LNCaP clone FGC (cell line): ENCODE data around the gene CSRP1.

Source experiments
- DNase-seq: peaks from one replicate; pipeline ENCODE4 v3.0.0-alpha.2; 2011; ENCODE audit warnings: low read depth
- H3K4me3 ChIP-seq: 2 replicates; pipeline ENCODE4 v1.5.1; 2011; ENCODE audit warnings: mild to moderate bottlenecking, low read depth, low read length, control low read depth
- TF ChIP-seq, protein P1 (sequence below): IDR thresholded peaks from 2 replicates; pipeline ENCODE4 v1.5.1; 2012; ENCODE audit warnings: mild to moderate bottlenecking; ENCODE audit not compliant: control insufficient read depth, insufficient read depth; ENCODE audit errors: extremely low read depth

CSRP1 gene

DNA sequence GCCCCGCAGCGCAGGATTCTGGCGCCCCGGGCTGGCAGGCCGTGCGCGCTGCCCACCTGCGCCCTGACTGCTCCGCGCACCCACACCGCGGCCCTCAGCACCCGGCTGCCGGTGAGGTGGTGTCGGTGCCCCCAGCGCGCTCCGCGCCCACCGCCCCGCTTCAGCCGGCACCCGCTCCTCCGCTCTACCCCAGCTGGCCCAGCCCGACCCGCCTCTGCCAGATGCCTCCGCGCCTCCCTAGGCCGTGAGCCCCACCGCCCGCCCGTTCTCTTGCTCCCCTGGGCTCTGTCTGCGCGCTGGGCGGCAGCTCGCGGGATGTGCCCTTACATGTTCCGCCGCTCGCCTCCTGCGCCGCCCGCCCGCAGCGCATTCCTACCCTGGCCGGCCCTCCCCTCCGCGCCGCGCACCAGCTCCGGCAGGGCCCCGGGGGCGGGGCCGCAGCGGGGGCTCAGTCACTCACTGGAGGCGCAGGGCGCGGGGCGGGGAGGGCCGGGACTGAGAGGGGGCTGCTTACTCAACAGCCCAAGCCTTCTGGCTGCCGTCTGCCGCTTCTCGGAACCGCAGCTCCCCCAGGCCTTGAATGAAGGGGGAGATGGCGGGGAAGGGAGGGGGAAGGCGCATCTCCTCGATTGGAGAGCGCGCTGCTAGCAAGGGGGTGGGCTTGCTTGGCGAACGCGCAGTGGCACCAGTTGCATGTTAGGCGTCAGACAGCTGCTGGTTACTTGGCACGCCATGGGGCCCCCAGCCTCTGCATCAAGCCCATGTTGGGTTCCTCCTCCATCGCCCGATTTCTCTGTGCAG lies 37.9 kb downstream of the CSRP1 start, which contains the start of gene PHLDA3:
TSS of gene PHLDA3 (minus strand) at position 345 of the 801 bp plus-strand sequence. CDS start 402 bp downstream, outside the sequence.
- no peak for DNase-seq
- TF ChIP-seq, protein P1, sequence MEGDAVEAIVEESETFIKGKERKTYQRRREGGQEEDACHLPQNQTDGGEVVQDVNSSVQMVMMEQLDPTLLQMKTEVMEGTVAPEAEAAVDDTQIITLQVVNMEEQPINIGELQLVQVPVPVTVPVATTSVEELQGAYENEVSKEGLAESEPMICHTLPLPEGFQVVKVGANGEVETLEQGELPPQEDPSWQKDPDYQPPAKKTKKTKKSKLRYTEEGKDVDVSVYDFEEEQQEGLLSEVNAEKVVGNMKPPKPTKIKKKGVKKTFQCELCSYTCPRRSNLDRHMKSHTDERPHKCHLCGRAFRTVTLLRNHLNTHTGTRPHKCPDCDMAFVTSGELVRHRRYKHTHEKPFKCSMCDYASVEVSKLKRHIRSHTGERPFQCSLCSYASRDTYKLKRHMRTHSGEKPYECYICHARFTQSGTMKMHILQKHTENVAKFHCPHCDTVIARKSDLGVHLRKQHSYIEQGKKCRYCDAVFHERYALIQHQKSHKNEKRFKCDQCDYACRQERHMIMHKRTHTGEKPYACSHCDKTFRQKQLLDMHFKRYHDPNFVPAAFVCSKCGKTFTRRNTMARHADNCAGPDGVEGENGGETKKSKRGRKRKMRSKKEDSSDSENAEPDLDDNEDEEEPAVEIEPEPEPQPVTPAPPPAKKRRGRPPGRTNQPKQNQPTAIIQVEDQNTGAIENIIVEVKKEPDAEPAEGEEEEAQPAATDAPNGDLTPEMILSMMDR: no peak

DNA sequence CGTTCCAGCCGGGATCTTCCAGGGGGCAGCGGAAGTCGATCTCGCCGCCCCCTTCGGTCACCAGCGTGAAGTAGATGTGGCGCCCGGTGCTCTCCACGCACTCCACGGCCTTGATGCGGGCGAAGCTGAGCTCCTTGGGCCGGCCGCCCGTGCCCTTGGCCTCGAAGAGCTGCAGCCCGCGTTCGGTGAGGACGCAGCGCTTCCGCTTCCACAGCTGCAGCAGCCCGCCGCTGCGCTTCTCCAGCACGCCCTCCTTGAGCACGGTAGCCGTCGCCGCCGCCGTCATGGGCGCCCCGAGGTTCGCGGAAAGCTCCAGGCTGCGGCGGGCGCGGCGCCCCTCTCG lies 38.5 kb downstream of the CSRP1 start:
- TF ChIP-seq, protein P1: no peak
- H3K4me3 ChIP-seq: peak overlapping the region; percentile 79
- no peak for DNase-seq

More for the DNA sequence above, 37.9 kb downstream of the CSRP1 start, which contains the start of gene PHLDA3:
- H3K4me3 ChIP-seq: peak within 1 kb of the TSS; percentile 79

DNA sequence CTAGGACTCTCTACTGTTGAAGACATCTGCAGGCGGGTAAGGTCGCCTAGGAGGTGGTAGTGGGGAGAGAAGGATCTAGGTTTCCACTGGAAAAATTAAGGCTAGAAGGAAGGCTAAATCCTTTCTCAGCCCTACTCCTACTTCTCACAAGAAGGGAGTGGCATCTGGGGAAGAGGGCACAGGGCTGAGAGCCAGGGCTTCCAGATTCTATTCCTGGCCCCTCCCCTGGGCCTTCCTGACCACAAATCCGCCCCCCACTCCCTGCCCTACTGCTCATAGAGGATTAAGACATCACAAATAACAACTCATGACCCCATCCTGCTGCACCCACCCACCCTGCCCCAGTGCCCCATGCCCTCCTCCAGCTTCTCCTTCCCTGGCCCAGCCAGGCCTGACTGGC lies 40.4 kb downstream of the CSRP1 start:
- TF ChIP-seq, protein P1: no peak
- H3K4me3 ChIP-seq: peak overlapping the region; percentile 79
- no peak for DNase-seq

DNA sequence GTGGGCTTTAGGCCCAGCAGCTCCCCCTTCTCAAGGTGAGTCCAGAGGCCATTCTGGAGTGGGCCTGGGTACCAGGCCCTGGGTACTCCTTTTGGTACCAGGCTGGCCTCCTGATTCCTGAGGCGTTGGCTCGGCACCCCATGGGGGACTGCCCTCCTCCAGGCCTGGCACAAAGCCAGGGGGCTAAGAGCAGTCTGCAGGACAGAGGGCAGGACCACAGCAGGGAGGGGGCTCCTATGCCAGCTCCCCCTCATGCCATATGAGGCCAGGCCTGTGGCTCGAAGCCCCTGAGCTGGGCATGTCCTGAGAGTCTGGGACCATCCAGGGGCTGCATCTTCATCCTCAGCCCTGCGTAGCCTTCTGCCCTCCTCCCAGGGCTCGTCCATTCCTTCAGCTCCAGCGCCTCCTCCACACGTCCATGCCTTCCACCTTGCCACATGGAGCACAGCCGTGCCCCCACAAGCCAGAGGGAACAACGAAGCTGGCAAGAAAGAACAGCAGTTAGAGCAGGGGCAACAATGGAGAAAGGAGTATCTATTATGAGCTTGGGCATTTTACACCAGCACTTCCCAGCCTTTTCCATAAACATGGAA lies 41.1 kb downstream of the CSRP1 start:
- no peak for DNase-seq
- TF ChIP-seq, protein P1: no peak
- no peak overlapping the region for H3K4me3 ChIP-seq

DNA sequence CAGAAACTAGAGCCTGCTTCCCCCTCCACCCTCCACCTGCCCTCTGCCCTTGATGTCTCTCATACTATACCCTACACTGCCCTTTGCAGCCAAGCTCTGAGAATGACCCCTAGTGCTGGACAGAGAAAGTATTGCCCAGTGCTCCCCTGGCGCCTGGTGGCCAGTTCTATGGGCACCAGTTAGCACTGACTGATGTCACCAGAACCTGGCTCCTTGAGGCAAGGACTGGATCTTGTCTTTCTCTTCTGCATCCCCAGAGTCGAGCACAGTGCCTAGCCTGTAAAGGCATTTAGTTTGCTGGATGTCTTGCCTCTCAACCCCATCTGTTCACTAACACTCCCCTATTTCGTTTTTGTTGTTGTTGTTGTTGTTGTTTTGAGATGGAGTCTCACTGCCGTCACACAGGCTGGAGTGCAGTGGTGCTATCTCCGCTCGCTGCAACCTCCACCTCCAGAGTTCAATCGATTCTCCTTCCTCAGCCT lies 43.8 kb downstream of the CSRP1 start:
- no peak overlapping the region for H3K4me3 ChIP-seq
- no peak for DNase-seq
- TF ChIP-seq, protein P1: 0 out of 2 replicates have a peak, but pooled peaks have one; percentile 10

DNA sequence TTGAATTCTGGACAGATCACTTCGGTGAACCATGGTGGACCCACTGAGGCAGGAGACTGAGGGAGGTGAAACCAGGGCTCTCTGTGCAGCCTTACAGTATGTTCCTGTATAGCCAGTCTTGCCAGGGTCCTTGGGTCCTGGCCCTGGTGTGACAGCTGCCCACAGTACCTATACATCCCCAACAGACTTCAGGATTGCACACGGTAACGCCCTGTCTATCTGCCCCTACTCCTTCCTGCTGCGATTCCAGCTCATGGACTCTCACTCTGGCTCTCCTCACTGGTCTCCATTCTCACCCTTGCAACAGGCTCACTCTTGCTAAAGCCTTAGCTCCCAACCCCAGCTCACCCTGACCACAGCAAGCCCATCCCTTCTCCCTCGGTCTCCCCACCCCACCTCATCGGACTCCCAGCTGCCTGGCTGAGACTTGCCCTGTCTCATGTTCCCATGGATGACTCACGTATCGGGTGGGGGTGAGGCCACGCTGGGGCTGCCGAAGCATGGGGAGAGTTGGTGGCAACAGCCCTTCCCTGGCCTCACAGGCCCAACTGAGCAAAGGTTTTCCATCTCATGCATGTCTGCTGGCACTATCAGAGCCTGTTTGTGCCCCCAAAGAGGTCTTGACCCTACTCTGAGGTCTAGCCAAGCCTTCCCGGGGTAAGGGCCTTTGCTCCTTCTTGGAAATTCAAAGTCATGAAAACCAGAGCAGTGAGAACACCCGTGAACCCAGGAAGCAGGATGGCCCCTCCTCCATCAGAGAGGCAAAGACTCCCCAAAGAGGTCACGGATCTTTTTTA lies 45.1 kb downstream of the CSRP1 start:
- TF ChIP-seq, protein P1: no peak
- no peak for DNase-seq
- H3K4me3 ChIP-seq: no peak overlapping the region
